B cell (primary cell): ENCODE data around the gene EIF1AX. TPM values are rescaled to one million over a fixed set of nuclear protein-coding genes. Genes with fewer than 3 reads are reported as not detected.

Experiments used
- ATAC-seq: fragments of 200-7000 bp; cut with Tn5 transposase; one replicate; pipeline ENCODE4 v1.10.0; 2021; ENCODE audit warnings: low read depth, mild to moderate bottlenecking, moderate number of reproducible peaks, moderate library complexity
- CTCF ChIA-PET: fragments of 350-600 bp; sonication (Branson Sonifier 250); formaldehyde crosslinking; loops from one replicate; lab custom pipeline; 2021; ENCODE audit warnings: antibody characterized with exemption, inconsistent platforms; lab: Charles Lee
- POLR2A ChIA-PET: fragments of 350-600 bp; sonication (Branson Sonifier 250); formaldehyde crosslinking; loops from one replicate; lab custom pipeline; 2021; ENCODE audit warnings: antibody characterized with exemption; lab: Charles Lee
- DNase-seq: peaks from one replicate; pipeline ENCODE4 v3.0.0; 2013
- H2AFZ ChIP-seq: 2 replicates; pipeline ENCODE4 v1.6.1; 2012; ENCODE audit warnings: mild to moderate bottlenecking, low read depth, low read length; ENCODE audit not compliant: insufficient read depth, poor library complexity, severe bottlenecking
- H3K27ac ChIP-seq, 2 donors: 1 replicate in 1 of 2; 2 replicates in 1 of 2; pipeline ENCODE4 v1.5.1; 2012 to 2013; ENCODE audit warnings: low read length in 2 of 2, mild to moderate bottlenecking in 2 of 2, moderate library complexity in 1 of 2
- H3K27me3 ChIP-seq, 4 experiments: fragments of 200-600 bp in 1 of 4; sonication (generic) in 1 of 4; replicated peaks in 1 of 4; 1 replicate in 2 of 4; 2 replicates in 2 of 4; pipeline versions ENCODE4 v1.6.1 to v1.7.0; 2013 to 2016; ENCODE audit warnings: low read length in 3 of 4, mild to moderate bottlenecking in 2 of 4, mixed read lengths in 1 of 4, moderate library complexity in 1 of 4; ENCODE audit not compliant: insufficient read depth in 4 of 4, control insufficient read depth in 3 of 4; ENCODE audit errors: control extremely low read depth in 1 of 4
- H3K36me3 ChIP-seq, 2 experiments: replicated peaks in 1 of 2; 1 replicate in 1 of 2; 2 replicates in 1 of 2; pipeline versions ENCODE4 v1.6.1 to v1.7.1; 2013; ENCODE audit warnings: low read length in 1 of 2; ENCODE audit not compliant: insufficient read depth in 2 of 2, control insufficient read depth in 1 of 2; ENCODE audit errors: control extremely low read depth in 1 of 2, extremely low read depth in 1 of 2
- H3K4me1 ChIP-seq, 2 donors: fragments of 200-600 bp in 1 of 2; sonication (generic) in 1 of 2; 1 replicate in 1 of 2; 2 replicates in 1 of 2; pipeline versions ENCODE4 v1.5.1 to v1.6.1; 2013 to 2017; ENCODE audit warnings: low read length in 2 of 2; ENCODE audit not compliant: control insufficient read depth in 2 of 2, insufficient read depth in 2 of 2
- H3K4me2 ChIP-seq: replicated peaks from 2 replicates; pipeline ENCODE3; 2012; ENCODE audit warnings: mild to moderate bottlenecking, low read depth, low read length; ENCODE audit not compliant: poor library complexity, severe bottlenecking
- H3K4me3 ChIP-seq, 5 experiments: fragments of 200-600 bp in 1 of 5; sonication (generic) in 1 of 5; 1 replicate in 3 of 5; 2 replicates in 2 of 5; pipeline versions ENCODE4 v1.5.1 to v1.7.0; 2011 to 2016; ENCODE audit warnings: low read length in 4 of 5, mild to moderate bottlenecking in 4 of 5, low read depth in 2 of 5, control low read depth in 1 of 5, moderate library complexity in 1 of 5; ENCODE audit not compliant: insufficient read depth in 1 of 5; ENCODE audit errors: control extremely low read depth in 1 of 5, extremely low read depth in 1 of 5
- H3K79me2 ChIP-seq: fragments of 200-600 bp; sonication (generic); one replicate; pipeline ENCODE4 v1.6.0; 2016; ENCODE audit warnings: low read length; ENCODE audit not compliant: control insufficient read depth, insufficient read depth
- H3K9ac ChIP-seq: fragments of 200-600 bp; sonication (generic); 2 replicates; pipeline ENCODE4 v1.6.1; 2017; ENCODE audit warnings: mild to moderate bottlenecking, low read length, moderate library complexity
- H3K9me3 ChIP-seq, 3 donors: one replicate each; pipeline versions ENCODE4 v1.6.1 to v1.7.1; 2013; ENCODE audit warnings: low read length in 2 of 3; ENCODE audit not compliant: control insufficient read depth in 2 of 3, insufficient read depth in 1 of 3; ENCODE audit errors: control extremely low read depth in 1 of 3
- H4K20me1 ChIP-seq: 2 replicates; pipeline ENCODE4 v1.6.0; 2012; ENCODE audit warnings: mild to moderate bottlenecking, low read length; ENCODE audit not compliant: insufficient read depth, control insufficient read depth, poor library complexity, severe bottlenecking
- H3K27ac Mint-ChIP-seq: one replicate; pipeline ENCODE4 v1.8.0; 2021; ENCODE audit warnings: mixed read lengths
- H3K27me3 Mint-ChIP-seq: one replicate; pipeline ENCODE4 v1.8.0; 2021; ENCODE audit warnings: mixed read lengths
- H3K4me1 Mint-ChIP-seq: one replicate; pipeline ENCODE4 v1.8.0; 2021; ENCODE audit warnings: mixed read lengths
- H3K4me3 Mint-ChIP-seq: one replicate; pipeline ENCODE4 v1.8.0; 2021; ENCODE audit warnings: mixed read lengths
- H3K9me3 Mint-ChIP-seq: one replicate; pipeline ENCODE4 v1.8.0; 2022; ENCODE audit warnings: mixed read lengths; ENCODE audit not compliant: insufficient read depth
- EZH2 ChIP-seq: IDR thresholded peaks from 2 replicates; pipeline ENCODE4 v1.6.1; 2012; ENCODE audit warnings: borderline replicate concordance, low read depth, mild to moderate bottlenecking, moderate library complexity, low read length; ENCODE audit not compliant: insufficient read depth, poor library complexity, severe bottlenecking
- WGBS: methylation state at CpG from one replicate; pipeline ENCODE4 v1.1.5; 2013; ENCODE audit warnings: missing lambda C conversion rate; ENCODE audit not compliant: insufficient coverage; 5-methylcytosine and 5-hydroxymethylcytosine counted together
- intact Hi-C: fragments of 100-400 bp; cut with micrococcal nuclease; formaldehyde crosslinking; loops from one replicate; pipeline ENCODE4 v1.10.0; 2022
- polyA minus RNA-seq: library from RNA; depleted of rRNA, polyadenylated mRNA; stranded (reverse); fragments of >200 nt; gene quantifications from 2 replicates; pipeline ENCODE4 v1.2.3, GENCODE V29; 2012
- polyA plus RNA-seq: library from polyadenylated mRNA; depleted of rRNA; stranded (reverse); fragments of >200 nt; gene quantifications from 2 replicates; pipeline ENCODE4 v1.2.3, GENCODE V29; 2012
- total RNA-seq, 2 donors: library from RNA; stranded (reverse); fragments of 120-200 nt in 1 of 2; gene quantifications; 1 replicate in 1 of 2; 2 replicates in 1 of 2; pipeline versions ENCODE4 v1.2.3 to v1.2.4, GENCODE V29; 2013 to 2022
- TF ChIP-seq, protein P1 (sequence below): fragments of 200-600 bp; IDR thresholded peaks from one replicate; pipeline ENCODE4 v1.8.0; 2022; ENCODE audit warnings: antibody characterized with exemption, mild to moderate bottlenecking

The EIF1AX gene, protein sequence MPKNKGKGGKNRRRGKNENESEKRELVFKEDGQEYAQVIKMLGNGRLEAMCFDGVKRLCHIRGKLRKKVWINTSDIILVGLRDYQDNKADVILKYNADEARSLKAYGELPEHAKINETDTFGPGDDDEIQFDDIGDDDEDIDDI
- total RNA-seq: 39.3 and 42.7 TPM in 2 replicates
- 28.2 TPM for total RNA-seq (2013)
- polyA plus RNA-seq: 15.6 and 33.1 TPM in 2 replicates
- polyA minus RNA-seq: 9.7 and 15.8 TPM in 2 replicates

- 0% methylated on average over 44 of the region's 82 CpGs for WGBS
- peaks cover 21% of the 10 kb centered on the region for H3K4me1 Mint-ChIP-seq
Measured at GRCh38 chrX:20141281-20142220, at the start of gene EIF1AX. Gene EIF1AX, minus strand, starts transcription at chrX:20141838. Its CDS starts 198 bp downstream, at chrX:20141640.

More at GRCh38 chrX:20141281-20142220, at the start of gene EIF1AX:
- no peaks in the 10 kb centered on the region for H3K9me3 ChIP-seq
- peak; percentile 96 for DNase-seq
- peak within 1 kb of the TSS; percentile 79 for H2AFZ ChIP-seq
- H3K79me2 ChIP-seq: peaks cover 46% of the 10 kb centered on the region
- no peak for TF ChIP-seq EZH2
- TF ChIP-seq, protein P1, sequence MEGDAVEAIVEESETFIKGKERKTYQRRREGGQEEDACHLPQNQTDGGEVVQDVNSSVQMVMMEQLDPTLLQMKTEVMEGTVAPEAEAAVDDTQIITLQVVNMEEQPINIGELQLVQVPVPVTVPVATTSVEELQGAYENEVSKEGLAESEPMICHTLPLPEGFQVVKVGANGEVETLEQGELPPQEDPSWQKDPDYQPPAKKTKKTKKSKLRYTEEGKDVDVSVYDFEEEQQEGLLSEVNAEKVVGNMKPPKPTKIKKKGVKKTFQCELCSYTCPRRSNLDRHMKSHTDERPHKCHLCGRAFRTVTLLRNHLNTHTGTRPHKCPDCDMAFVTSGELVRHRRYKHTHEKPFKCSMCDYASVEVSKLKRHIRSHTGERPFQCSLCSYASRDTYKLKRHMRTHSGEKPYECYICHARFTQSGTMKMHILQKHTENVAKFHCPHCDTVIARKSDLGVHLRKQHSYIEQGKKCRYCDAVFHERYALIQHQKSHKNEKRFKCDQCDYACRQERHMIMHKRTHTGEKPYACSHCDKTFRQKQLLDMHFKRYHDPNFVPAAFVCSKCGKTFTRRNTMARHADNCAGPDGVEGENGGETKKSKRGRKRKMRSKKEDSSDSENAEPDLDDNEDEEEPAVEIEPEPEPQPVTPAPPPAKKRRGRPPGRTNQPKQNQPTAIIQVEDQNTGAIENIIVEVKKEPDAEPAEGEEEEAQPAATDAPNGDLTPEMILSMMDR: no peak
- ChIA-PET POLR2A (no interaction called here), CTCF (no interaction called here)
- peak within 1 kb of the TSS; percentile 88 for H3K27ac Mint-ChIP-seq
- H3K36me3 ChIP-seq: peaks cover 1 to 7% of the 10 kb centered on the region in 2 experiments
- peak; percentile 99 for ATAC-seq
- intact Hi-C loops: loop anchor here (1.0 to 5.0 kb wide), 4 partner anchors 126 to 1464 kb away; partner anchors contain the start of gene BCLAF3
- peak within 1 kb of the TSS; percentile 91 for H3K4me2 ChIP-seq
- H3K9ac ChIP-seq: peak within 1 kb of the TSS; percentile 96
- peak within 1 kb of the TSS; percentile 74 to 92 for H3K27ac ChIP-seq
- no peaks in the 10 kb centered on the region for H3K27me3 Mint-ChIP-seq
- peaks cover 15 to 16% of the 10 kb centered on the region in 2 donors for H3K4me1 ChIP-seq
- H3K27me3 ChIP-seq: no peaks in the 10 kb centered on the region
- H4K20me1 ChIP-seq: peaks cover 12% of the 10 kb centered on the region
- peak within 1 kb of the TSS; percentile 77 to 98 (median 86) for H3K4me3 ChIP-seq
- peak within 1 kb of the TSS; percentile 87 for H3K4me3 Mint-ChIP-seq
- H3K9me3 Mint-ChIP-seq: no peaks in the 10 kb centered on the region
